CD4-positive, alpha-beta T cell treated with Interleukin-6 for 4 hours (primary cell): ENCODE data around the gene ZNF154.
"Not testable (repeated sequence)": the region's sequence is repeated elsewhere in the genome, so short reads cannot be mapped to it uniquely, and the experiment has no call there.

Experiments used
- DNase-seq: peaks from one replicate; pipeline ENCODE4 v3.0.0-alpha.2; 2020; ENCODE audit warnings: mixed read lengths

ZNF154 gene

DNA sequence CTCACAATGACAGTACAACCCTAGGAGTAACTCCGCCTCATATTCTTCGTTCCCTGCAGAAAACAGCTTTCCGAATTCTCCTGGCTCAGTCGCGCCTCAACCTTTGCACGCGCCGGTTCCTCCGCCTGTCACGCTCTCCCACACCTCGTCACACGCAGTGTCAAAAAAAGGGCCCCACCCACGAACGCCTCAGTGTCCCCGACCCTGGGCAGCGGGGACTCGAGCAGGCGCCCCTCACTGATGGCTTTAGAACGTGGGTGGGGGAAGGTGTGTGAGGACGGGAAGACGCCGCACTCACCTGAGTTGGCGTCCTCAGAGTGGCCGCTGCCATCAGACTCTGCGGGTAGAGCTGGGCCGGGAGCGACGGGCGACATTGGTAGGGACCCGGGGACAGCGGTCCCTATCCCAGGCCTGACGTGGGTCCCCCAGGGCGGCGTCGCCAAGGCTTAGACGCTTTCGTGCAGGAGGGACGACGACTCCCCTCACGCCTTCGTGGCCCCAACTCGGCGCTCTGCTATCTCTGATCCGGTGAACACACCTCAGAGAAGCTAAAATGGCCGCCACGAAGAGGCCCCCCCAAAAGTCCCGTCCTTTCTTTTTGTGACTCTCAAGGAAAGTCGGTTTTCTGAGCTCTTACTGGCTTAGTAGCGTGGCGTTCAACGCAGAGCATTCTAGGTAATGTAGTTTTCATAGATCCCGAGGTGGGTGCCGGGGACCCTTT lies at the start of gene ZNF154:
Gene ZNF154 (minus strand): TSS at position 564 of the 721 bp plus-strand sequence. CDS start 233 bp downstream, at position 331.
- peak; percentile 50 for DNase-seq

DNA sequence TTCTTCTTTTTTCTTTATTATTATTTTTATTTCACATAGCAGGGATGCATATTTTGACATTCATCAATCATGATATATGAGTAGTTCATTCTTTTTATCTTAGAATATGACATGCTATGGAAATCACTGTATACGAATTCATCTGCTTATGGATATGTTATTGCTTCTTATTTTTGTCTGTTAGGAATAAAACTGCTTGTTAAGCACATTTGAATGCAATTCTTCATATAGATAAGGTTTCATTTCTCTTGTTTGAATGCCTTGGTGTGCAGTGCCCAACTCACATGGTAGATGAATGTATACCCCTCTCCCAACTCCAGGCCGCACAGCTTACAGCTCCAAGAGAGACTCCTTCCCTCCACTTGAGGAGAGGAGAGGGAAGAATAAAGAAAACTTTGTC lies 48.9 kb upstream of the ZNF154 start:
- no peak for DNase-seq

DNA sequence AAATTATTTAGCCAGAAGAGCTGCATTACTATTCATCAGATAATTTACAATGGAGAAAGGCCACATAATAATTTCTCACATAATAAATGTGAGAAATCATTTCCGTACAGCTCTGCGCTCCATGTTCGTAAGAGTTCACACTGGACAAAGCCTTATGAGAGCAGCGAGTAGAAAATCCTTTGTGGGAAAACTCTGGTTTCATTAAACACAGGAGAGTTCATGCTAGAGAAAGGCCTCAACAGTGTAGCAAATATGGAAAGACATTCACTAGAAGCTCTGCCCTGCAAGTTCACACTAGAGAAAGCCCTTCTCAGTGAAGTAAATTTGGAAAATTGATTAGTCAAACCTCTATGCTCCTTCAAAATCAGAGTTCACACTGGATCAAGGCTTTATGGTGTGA lies 46.0 kb upstream of the ZNF154 start:
- DNase-seq: no peak

DNA sequence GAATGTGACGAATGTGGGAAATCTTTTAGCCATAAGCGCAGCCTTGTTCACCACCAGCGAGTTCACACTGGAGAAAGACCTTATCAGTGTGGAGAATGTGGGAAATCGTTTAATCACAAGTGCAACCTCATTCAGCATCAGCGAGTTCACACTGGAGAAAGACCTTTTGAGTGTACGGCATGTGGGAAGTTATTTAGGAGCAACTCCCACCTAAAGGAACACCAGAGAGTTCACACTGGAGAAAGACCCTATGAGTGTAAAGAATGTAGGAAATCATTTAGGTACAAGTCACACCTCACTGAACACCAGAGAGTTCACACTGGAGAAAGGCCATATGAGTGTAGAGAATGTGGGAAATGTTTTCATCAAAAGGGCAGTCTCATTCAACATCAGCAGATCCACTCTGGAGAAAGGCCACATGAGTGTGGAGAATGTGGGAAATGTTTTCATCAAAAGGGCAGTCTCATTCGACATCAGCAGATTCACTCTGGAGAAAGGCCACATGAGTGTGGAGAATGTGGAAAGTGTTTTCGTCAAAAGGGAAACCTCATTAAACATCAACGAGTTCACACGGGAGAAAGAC lies 45.2 kb upstream of the ZNF154 start:
- no peak for DNase-seq

DNA sequence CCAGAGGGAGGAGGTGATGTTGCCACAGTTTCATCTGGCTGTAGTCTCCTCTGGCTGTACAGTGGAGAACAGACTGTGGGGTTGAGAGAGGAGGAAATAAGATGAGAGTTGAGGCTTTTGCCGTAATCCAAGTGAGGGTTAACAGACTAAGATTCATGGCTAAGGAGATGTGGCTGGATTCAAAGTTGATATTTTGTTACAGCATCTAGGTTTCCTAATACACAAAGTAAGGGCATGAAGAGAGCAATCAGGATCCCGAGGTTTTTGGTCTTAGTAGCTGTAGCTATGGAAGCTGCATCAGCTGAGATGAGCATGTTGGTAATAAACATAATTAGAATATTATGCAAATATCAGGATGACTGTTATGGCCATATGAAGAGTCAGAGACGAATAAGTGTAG lies 39.0 kb upstream of the ZNF154 start:
- no peak for DNase-seq

DNA sequence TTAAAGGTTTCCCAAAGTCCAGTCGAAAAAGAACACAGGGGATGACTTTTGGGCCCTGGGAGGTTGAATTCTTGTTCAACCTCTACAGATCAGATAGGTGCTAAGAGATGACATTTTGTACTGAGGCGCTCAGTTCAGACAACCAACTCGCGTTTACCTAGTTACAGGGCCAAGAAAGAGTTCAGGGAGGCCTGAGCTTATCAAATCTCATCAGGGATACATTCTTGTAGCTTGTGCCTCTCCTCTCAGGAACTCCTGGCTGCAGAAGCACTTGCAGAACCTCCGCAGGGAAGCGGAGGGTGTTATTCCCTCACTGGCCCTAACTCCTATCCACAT lies 38.4 kb upstream of the ZNF154 start:
- DNase-seq: no peak

DNA sequence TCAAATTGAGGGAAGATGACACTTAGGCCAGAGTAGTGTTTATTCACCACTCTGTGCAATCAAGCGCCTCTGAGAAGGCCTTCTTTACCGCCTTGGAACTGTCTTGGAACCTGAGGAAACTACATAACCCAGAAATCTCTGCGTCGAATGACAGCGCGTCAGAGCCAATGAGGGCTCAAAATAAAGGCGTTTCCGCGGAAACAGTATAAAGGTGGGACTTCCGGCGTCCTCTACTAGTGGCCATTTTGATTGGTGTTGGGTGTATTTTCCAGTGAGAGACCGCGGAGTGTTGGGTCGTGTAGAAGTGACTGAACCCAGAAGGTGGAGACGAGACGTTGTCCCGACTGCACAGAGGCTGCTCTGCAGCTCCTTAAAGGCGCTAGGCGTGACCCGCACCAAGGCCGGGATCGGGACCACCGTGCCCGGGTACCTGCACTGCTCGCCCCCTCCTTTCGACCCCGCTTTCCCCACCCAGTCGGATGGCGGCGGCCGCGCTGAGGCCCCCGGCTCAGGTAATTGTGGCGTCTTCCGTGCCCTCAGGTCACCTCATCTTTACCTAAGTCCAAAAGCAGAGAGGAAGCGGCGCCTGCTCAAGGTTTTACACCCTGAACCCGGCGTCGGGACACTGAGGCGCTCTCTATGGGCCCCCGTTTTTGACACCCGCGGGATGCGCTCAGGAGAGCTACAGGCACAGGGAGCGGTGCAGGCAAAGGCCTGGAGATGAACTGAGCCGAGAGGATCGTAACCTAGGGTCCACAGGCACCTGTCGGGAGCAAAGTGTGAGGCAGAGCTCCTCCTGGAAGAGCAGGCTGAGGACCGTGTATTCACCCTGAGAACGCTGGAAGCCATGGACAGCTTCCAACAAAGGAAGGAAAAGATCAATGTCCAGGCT lies 37.8 kb upstream of the ZNF154 start, which contains the start of gene ZNF776:
Gene ZNF776 (plus strand): TSS at position 236 of the 892 bp plus-strand sequence. CDS start 244 bp downstream, at position 480.
- DNase-seq: peak; percentile 85

DNA sequence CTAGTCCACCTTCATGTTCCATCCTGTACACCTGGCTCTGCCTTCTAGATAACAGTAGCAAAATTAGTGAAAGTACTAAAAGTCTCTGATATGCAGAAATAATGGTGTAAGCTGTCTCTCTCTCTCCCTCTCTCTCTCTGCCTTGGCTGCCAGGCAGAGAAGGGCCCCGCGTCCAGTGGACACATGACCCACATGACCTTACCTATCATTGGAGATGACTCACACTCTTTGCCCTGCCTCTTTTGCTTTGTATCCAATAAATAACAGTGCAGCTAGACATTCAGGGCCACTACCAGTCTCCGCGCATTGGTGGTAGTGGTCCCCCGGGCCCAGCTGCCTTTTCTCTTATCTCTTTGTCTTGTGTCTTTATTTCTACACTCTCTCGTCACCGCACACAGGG lies 29.8 kb upstream of the ZNF154 start:
- DNase-seq: not testable (repeated sequence)

DNA sequence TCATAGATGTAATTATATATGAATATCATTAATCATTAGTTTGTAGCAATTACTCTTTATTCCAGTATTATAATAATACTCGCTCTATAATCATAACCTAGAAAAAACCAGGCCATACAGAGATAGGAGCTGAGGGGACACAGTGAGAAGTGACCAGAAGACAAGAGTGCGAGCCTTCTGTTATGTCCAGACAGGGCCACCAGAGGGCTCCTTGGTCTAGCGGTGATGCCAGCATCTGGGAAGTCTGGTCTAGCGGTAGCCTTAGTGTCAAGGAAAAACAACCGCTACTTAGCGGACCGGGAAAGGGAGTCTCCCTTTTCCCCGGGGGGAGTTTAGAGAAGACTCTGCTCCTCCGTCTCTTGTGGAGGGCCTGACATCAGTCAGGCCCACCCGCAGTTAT lies 29.3 kb upstream of the ZNF154 start:
- peak; percentile 14 for DNase-seq

DNA sequence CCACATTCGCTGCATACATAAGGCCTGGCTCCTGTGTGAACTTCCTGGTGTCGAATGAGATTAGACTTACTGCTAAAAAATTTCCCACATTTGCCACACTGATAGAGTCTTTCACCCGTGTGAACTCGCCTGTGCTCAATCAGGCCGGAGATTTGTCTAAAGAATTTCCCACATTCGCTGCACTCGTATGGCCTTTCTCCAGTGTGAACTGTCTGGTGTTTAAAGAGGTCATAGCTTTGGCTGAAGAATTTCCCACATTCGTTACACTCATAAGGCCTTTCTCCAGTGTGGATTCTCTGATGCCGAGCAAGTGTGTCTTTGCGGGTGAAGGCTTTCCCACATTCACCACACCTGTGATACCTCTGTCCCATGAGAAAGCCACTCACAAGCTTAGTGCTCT lies 11.9 kb upstream of the ZNF154 start:
- DNase-seq: no peak

DNA sequence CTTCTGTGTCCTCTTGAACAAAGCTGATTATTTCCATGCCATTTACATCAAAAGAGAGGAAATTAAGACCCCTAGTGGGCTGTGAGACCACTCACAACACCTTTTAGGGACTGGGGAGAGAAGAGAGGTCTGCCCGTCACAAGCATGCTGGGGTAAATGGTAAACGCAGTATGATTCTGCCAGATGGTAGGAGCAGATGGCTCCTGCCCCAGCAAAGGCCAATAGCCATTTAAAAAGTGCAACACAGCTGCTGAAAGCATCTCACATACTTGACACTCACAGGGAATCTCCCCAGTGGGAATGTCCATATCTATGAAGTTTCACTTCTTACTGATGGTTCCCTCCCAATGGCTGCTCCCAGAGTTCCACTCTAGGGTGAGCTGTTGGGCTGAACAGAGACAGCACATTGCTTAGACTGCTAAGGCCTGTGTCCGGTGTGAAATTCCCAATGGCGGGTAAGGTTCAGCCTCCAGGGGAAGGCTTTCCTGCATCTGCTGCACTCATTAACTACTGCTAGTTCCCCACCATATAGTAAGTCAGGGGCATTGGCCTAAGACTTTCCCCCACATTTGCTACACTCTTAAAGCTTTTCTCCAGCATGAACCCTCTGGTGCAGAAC lies 11.0 kb upstream of the ZNF154 start:
- DNase-seq: no peak

DNA sequence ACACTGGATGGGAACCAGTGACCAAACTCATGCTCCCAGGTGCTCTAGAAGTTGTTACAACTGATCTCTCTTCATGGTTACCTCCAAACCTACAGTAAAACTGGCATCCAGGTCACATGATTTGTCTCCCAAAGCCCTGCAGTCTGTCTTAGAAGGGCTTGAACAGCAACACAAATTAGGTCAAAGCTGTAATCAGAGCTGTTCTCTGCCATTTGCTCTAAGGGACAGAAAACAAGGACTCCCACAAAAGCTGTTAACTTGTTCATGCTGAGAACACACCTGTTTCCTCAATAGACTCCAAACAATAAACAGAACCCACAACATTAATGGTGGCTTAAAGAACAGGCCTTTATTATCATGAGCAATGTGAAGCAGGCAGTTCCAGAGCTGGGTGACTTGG lies 10.4 kb upstream of the ZNF154 start:
- no peak for DNase-seq

DNA sequence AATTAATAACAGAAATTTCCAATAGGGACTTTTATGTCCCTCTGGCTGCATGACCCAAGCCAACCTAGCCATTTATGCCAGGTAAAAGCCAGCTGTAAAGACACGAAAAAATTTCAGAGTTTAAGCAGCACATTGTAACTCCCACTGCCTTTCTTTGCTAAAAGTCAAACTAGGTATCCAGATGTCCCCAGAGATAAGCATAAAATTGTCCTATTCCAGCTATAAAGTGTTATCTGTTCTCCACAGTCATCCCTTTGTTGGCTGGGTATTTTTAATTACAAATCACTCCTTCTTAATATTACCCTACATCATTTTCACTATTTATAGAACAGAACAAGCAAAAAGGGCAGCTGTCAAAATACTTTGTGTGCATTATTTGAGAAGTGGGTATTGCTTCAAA lies 3.2 kb upstream of the ZNF154 start:
- DNase-seq: no peak

DNA sequence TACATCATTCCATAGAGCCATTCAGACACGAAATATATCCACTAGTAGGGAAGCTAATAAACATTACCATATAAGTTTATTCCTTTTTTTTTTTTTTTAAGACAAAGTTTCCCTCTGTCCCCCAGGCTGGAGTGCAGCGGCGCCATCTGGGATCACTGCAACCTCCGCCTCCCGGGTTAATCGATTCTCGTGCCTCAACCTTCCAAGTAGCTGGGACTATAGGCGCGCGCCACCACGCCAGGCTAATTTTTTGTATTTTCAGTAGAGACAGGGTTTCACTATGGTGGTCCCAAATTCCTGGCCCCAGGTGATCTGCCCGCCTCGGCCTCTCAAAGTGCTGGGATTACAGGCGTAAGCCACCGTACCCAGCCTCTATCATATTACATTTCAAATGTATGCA lies 612 bp upstream of the ZNF154 start:
- no peak for DNase-seq

DNA sequence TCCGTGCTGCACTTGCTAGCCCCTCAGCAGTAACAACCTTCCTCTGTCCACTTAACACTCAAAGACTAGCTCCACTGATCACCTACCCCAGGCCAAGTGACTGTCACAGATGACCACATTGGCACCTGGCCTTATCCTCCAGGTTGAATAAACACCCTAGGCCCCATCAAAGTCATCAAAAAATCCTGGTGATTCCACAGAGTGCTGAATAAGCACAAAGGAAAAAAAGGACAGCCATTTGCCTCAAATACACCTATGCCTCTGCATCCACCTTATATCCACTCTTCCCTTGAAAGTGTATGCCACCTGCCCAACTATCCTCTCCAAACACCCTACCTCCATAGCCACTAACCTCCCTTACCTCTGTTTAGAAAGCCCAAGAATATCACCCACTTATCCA lies 2.7 kb downstream of the ZNF154 start:
- DNase-seq: no peak

DNA sequence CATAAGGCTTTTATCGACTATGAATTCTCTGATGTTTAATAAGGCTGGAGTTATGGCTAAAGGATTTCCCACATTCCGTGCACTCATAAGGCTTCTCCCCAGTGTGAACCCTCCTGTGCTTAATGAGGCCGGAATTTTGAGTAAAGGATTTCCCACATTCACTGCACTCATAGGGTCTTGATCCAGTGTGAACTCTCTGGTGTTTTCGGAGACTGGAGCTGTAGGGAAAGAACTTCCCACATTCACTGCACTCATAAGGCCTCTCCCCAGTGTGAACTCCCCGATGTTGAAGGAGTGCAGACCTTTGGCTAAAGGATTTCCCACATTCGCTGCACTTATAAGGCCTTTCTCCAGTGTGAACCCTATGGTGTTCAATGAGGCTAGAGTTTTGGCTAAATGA lies 7.4 kb downstream of the ZNF154 start:
- no peak for DNase-seq

DNA sequence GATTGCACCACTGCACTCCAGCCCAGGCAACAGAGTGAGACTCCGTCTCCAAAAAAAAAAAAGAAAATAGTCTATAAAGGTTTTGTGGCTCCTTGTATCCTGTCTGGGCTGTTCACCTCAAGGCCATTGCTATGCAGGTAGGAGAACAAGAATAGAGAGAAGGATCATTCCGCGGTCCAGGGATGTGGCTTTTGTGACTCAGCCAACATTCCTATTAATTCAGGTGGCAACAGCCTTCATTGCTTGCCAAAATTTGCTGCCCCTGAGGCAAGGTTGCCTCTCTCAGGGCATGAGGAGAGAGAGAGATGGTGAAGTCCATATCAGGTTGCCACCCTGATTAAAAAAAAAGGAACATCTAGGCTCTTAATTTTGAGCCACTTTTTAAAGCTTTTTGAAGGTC lies 19.3 kb downstream of the ZNF154 start:
- DNase-seq: no peak

DNA sequence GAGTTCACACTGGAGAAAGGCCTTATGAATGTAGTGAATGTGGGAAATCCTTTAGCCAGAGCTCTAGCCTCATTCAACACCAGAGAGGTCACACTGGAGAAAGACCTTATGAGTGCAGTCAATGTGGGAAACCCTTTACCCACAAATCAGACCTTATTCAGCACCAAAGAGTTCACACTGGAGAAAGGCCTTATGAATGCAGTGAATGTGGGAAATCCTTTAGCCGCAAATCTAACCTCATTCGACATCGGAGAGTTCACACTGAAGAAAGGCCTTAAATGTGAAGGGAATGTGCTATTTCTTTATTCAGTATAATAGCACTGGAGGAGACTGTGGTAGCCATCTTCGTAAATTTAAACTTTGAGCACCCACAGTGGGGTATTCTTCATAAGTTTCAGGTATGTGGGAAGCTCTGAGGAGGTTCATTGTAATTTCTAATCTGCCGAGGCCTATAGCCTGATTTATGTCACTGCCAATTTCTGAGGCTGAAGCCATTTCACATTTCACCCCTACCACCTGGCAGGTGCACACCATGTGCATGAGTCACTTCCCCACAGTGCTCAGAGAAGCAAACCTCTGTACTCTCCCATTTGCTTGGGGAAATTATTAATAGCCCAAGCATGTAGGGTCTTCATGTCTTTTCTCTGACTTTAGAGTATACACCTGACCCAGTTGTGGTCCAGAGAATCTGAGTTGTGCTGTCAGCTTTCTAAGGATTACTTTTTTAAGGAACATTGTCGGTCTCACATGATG lies 20.8 kb downstream of the ZNF154 start:
- no peak for DNase-seq

DNA sequence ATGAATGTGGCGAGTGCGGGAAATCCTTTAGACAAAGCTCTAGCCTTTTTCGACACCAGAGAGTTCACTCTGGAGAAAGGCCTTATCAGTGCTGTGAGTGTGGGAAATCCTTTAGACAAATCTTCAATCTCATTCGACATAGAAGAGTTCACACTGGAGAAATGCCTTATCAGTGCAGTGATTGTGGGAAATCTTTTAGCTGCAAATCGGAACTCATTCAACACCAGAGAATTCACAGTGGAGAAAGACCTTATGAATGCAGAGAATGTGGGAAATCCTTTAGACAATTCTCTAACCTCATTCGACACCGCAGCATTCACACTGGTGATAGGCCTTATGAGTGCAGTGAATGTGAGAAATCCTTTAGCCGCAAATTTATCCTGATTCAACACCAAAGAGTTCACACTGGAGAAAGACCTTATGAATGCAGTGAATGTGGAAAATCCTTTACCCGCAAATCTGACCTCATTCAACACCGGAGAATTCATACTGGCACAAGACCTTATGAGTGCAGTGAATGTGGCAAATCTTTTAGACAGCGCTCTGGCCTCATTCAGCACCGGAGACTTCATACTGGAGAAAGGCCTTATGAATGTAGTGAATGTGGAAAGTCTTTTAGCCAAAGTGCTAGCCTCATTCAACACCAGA lies 21.5 kb downstream of the ZNF154 start:
- DNase-seq: no peak

DNA sequence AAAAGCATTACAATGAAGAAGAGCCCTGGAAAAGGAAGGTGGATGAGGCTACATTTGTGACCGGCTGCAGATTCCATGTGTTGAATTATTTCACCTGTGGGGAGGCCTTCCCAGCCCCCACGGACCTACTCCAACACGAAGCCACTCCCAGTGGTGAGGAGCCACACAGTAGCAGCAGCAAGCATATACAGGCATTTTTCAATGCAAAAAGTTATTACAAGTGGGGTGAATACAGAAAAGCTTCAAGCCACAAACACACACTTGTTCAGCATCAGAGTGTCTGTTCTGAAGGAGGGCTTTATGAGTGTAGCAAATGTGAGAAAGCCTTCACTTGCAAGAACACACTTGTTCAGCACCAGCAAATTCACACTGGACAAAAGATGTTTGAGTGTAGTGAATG lies 22.3 kb downstream of the ZNF154 start:
- DNase-seq: no peak

DNA sequence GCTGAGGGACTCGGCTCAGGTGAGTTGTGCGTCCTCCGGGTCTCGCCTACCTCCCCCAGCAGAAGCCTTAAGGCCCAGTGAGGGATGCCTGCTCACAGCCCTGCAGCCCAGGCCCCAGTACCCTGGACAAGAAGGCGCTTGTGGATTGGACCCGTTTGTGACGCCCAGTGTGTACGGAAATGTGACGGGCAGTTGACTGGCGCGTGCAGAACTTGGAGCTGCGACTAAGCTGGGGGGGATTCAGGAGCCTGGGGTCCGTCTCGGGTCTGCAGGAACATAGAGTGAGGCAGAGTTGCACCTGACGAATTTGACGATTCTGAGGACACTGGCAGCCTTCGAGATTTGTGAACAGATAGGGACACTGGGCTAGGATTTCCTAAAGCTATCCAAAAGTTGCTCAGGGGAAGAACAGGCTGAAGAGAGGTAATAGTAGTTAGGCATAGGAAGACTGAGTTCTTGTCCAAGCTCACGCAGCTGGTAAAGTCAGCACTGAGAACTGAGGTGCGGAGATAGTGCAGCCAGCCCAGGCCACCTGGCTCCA lies 26.7 kb downstream of the ZNF154 start:
- DNase-seq: no peak

DNA sequence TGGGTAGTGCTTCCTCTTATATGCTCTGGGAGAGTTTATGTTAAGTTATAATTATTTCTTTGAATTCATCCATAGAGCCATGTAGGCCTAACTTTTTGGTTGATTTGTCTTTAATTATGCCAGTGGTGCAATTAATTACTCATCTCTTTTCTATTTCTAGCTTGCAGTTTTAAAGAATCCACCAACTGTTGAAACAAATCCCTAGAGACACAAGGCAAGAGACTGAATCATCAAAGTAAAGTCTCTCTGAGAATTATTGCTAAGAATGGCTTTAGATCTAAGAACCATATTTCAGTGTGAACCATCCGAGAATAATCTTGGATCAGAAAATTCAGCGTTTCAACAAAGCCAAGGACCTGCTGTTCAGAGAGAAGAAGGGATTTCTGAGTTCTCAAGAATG lies 33.1 kb downstream of the ZNF154 start:
- DNase-seq: no peak
